Heart right ventricle (tissue), 16 donors: ENCODE measurements around the gene GEMIN4. TPM values are rescaled to one million over a fixed set of nuclear protein-coding genes. Genes with fewer than 3 reads are reported as not detected.
"Not testable (repeated sequence)": the region's sequence is repeated elsewhere in the genome, so short reads cannot be mapped to it uniquely, and the experiment has no call there.

Experiments used
- ATAC-seq, 8 donors: fragments of 200-7000 bp; cut with Tn5 transposase; one replicate each; pipeline ENCODE4 v1.9.1; 2020; ENCODE audit warnings: mild to moderate bottlenecking in 8 of 8, moderate library complexity in 8 of 8, moderate number of reproducible peaks in 1 of 8
- DNase-seq, 2 donors: peaks; one replicate each; pipeline ENCODE4 v3.0.0-alpha.2; 2020
- H3K27ac ChIP-seq, 10 donors: fragments of 200-600 bp; sonication (generic) in 2 of 10; one replicate each; pipeline versions ENCODE4 v1.5.0 to v1.8.0; 2020 to 2022; ENCODE audit warnings: mild to moderate bottlenecking in 3 of 10
- H3K27me3 ChIP-seq, 7 donors: fragments of 200-600 bp; one replicate each; pipeline ENCODE4 v1.8.0; 2021 to 2022; ENCODE audit warnings: mild to moderate bottlenecking in 2 of 7
- H3K36me3 ChIP-seq, 9 donors: fragments of 200-600 bp; sonication (generic) in 1 of 9; one replicate each; pipeline versions ENCODE4 v1.5.0 to v1.8.0; 2020 to 2022; ENCODE audit warnings: mild to moderate bottlenecking in 2 of 9
- H3K4me1 ChIP-seq, 9 donors: fragments of 200-600 bp; sonication (generic) in 1 of 9; one replicate each; pipeline versions ENCODE4 v1.5.0 to v1.8.0; 2020 to 2022; ENCODE audit warnings: mild to moderate bottlenecking in 4 of 9
- H3K4me3 ChIP-seq, 10 donors: fragments of 200-600 bp; sonication (generic) in 2 of 10; one replicate each; pipeline versions ENCODE4 v1.5.0 to v1.8.0; 2020 to 2022; ENCODE audit warnings: mild to moderate bottlenecking in 7 of 10, moderate library complexity in 2 of 10
- H3K9me3 ChIP-seq, 11 donors: fragments of 200-600 bp in 10 of 11; sonication (generic) in 2 of 11; one replicate each; pipeline versions ENCODE4 v1.5.0 to v1.8.0; 2013 to 2022; ENCODE audit warnings: mild to moderate bottlenecking in 2 of 11, control low read depth in 1 of 11, moderate library complexity in 1 of 11
- CTCF ChIP-seq, 9 donors: fragments of 200-600 bp; sonication (generic) in 2 of 9; IDR thresholded peaks; one replicate each; pipeline versions ENCODE4 v1.5.0 to v1.8.0; 2021 to 2022; ENCODE audit warnings: antibody characterized with exemption in 9 of 9, mild to moderate bottlenecking in 5 of 9, moderate library complexity in 1 of 9
- WGBS, 2 donors: extraction: QIAGEN DNeasy Blood & Tissue Kit; methylation state at CpG; one replicate each; pipeline ENCODE4 v1.1.7; 2013; ENCODE audit warnings: inconsistent platforms in 1 of 2; 5-methylcytosine and 5-hydroxymethylcytosine counted together
- intact Hi-C, 10 donors: fragments of 100-400 bp; cut with DNase I; formaldehyde crosslinking; loops; one replicate each; pipeline versions ENCODE4 v1.11.1 to v1.14.2; 2022
- polyA plus RNA-seq, 2 donors: library from polyadenylated mRNA; stranded (reverse); fragments of 200-250 nt; gene quantifications; one replicate each; pipeline ENCODE4 v1.2.3, GENCODE V29; 2013
- total RNA-seq, 10 donors: library from RNA; stranded (reverse); fragmentation: NEBNext Ultra II Directional in 3 of 10; extraction: Animal tissue kit (Norgen Biotek cat#: 25700) in 3 of 10; gene quantifications; one replicate each; pipeline versions ENCODE4 v1.2.1 to v1.2.4, GENCODE V29; 2021 to 2023
- donor health status: Arrhythmogenic right ventricular cardiomyopathy.
- donor health status: ischemic (EF 13 %, LVEDD 7.1; RV severe dilation, severe dysfunction).
- donor health status: healthy with polysubstance abuse.
- donor health status: DM: no; HTN: yes; CAD: no.
- donor health status: DM: no; HTN: no; CAD: no.
- donor health status: ischemic (EF 25% LVEDD 6.9; RV normal size, moderate dysfunction).
- donor health status: ischemic (EF 25% LVEDD 5.7; RV mildly dilated, moderate dysfunction).
- donor health status: healthy.
- donor health status: DM: yes; HTN: yes; CAD: no.
- donor health status: Ischemic cardiomyopathy.
- donor health status: ischemic (EF 35%, LVEDD 5.7; RV mildly dilated, moderate dysfunction).
- donor health status: nonischemic (EF 11% LVEDD 7.7; RV severe dilation, severe dysfunction).
- donor health status: DM: yes; HTN: yes; CAD: no.
- donor health status: PGD.
- donor health status: ischemic (EF 29% LVEDD 5.4; RV normal size, mild dysfunction).
- donor health status: nonischemic (EF 23%, LVEDD 6.1; RV moderate dilation, normal function).

GEMIN4 gene
- total and polyA plus RNA-seq, 12 donors, result 4.8 to 14.9 (median 11.2) TPM

GRCh38 chr17:791829-792228, 39.8 kb upstream of the GEMIN4 start:
- Histone ChIP-seq H3K27me3 (no peaks in the 10 kb centered on the region), H3K27ac (no peak overlapping the region), H3K9me3 (no peaks in the 10 kb centered on the region), H3K4me1 (peaks cover 0 to 34% (median 15%) of the 10 kb centered on the region in 9 donors), H3K36me3 (peaks cover 0 to 60% (median 28%) of the 10 kb centered on the region in 9 donors), H3K4me3 (no peak overlapping the region)
- no peak for TF ChIP-seq CTCF (IDR thresholded peaks at IDR 0.05)
- no peak for DNase-seq
- intact Hi-C loops, result loop anchor here in 8 of 10 donors (5.0 to 10.0 kb wide), 5 partner anchors 53 to 265 kb away; no protein-coding TSS in a partner anchor
- no peak for ATAC-seq
- 88% methylated on average over 19 of the region's 19 CpGs for WGBS, 2 donors

GRCh38 chr17:790874-791247, 38.8 kb upstream of the GEMIN4 start:
- Histone ChIP-seq H3K36me3 (peaks cover 0 to 64% (median 28%) of the 10 kb centered on the region in 9 donors), H3K4me3 (peak overlapping the region in 5 of 10 donors; percentile 6 to 33 (median 16)), H3K4me1 (peaks cover 0 to 25% (median 15%) of the 10 kb centered on the region in 9 donors)
- intact Hi-C loops, result loop anchor here in 8 of 10 donors (5.0 to 10.0 kb wide), 5 partner anchors 54 to 266 kb away; no protein-coding TSS in a partner anchor
- H3K27ac ChIP-seq, H3K27me3 ChIP-seq, H3K9me3 ChIP-seq, DNase-seq: not testable (repeated sequence)
- ATAC-seq, result peak in 4 of 8 donors; percentile 2 to 68 (median 26)
- WGBS, 2 donors, result 52 to 70% methylated on average over 9 to 10 of the region's 12 CpGs

- H3K27ac ChIP-seq, result peak overlapping the region in 1 of 10 donors; percentile 22
- H3K4me3 ChIP-seq, H3K9me3 ChIP-seq, H3K27me3 ChIP-seq: not testable (repeated sequence)
- ATAC-seq (peak; percentile 44 to 89 (median 64)), DNase-seq (peak; percentile 41 to 44)
- peaks cover 0 to 19% (median 9%) of the 10 kb centered on the region in 9 donors for H3K4me1 ChIP-seq
- intact Hi-C loops, result loop anchor here in 8 of 10 donors (5.0 to 10.0 kb wide), 5 partner anchors 55 to 267 kb away; no protein-coding TSS in a partner anchor
- H3K36me3 ChIP-seq, result peaks cover 0 to 69% (median 28%) of the 10 kb centered on the region in 9 donors
- WGBS, 2 donors, result 53 to 65% methylated on average over 31 to 34 of the region's 38 CpGs
Measured at GRCh38 chr17:789931-790873, 38.1 kb upstream of the GEMIN4 start.

GRCh38 chr17:789160-789840, 37.2 kb upstream of the GEMIN4 start:
- H3K27ac ChIP-seq, result no peak overlapping the region
- no peak for ATAC-seq
- no peak for DNase-seq
- WGBS, 2 donors, result 91 to 92% methylated on average over 14 of the region's 14 CpGs
- H3K9me3 ChIP-seq, result no peaks in the 10 kb centered on the region
- no peak for TF ChIP-seq CTCF (IDR thresholded peaks at IDR 0.05)
- H3K27me3 ChIP-seq, result no peaks in the 10 kb centered on the region
- H3K4me1 ChIP-seq, result peaks cover 0 to 18% (median 1%) of the 10 kb centered on the region in 9 donors
- no peak overlapping the region for H3K4me3 ChIP-seq
- intact Hi-C loops, result no loop called here
- peaks cover 0 to 77% (median 28%) of the 10 kb centered on the region in 9 donors for H3K36me3 ChIP-seq

- intact Hi-C loops, result no loop called here
- WGBS, 2 donors, result 91 to 92% methylated on average over 4 of the region's 4 CpGs
- H3K4me3 ChIP-seq, result no peak overlapping the region
Measured at GRCh38 chr17:788551-788950, 36.5 kb upstream of the GEMIN4 start.

More at GRCh38 chr17:788551-788950, 36.5 kb upstream of the GEMIN4 start:
- TF ChIP-seq CTCF (IDR thresholded peaks at IDR 0.05), result no peak
- H3K4me1 ChIP-seq, result peaks cover 2 to 24% (median 7%) of the 10 kb centered on the region in 9 donors
- ATAC-seq (no peak), DNase-seq (no peak)
- peaks cover 0 to 84% (median 28%) of the 10 kb centered on the region in 9 donors for H3K36me3 ChIP-seq
- no peaks in the 10 kb centered on the region for H3K9me3 ChIP-seq
- no peak overlapping the region for H3K27ac ChIP-seq
- no peaks in the 10 kb centered on the region for H3K27me3 ChIP-seq
